Astrocyte of the spinal cord (primary cell): ENCODE results near the gene RNLS.
"Not testable (repeated sequence)": the region's sequence is repeated elsewhere in the genome, so short reads cannot be mapped to it uniquely, and the experiment has no call there.

ENCODE experiments used
- DNase-seq: peaks from one replicate; pipeline ENCODE4 v3.0.0; 2011; ENCODE audit warnings: low read depth, low spot score
- H3K4me3 ChIP-seq: 2 replicates; pipeline ENCODE4 v1.5.1; 2011; ENCODE audit warnings: low read depth, mild to moderate bottlenecking, low read length, moderate library complexity
- CTCF ChIP-seq: IDR thresholded peaks from 2 replicates; pipeline ENCODE4 v1.5.1; 2012; ENCODE audit warnings: low read depth, mild to moderate bottlenecking, low read length, inconsistent platforms
- in situ Hi-C: cut with HindIII; loops from 2 replicates; pipeline ENCODE4 v1.10.0; 2017; ENCODE audit warnings: low sequenced_read_pairs

Gene RNLS

GRCh38 chr10:88315755-88316154 is 267.4 kb downstream of the RNLS start:
- in situ Hi-C loops, result no loop called here

GRCh38 chr10:88314362-88314761 is 268.8 kb downstream of the RNLS start:
- in situ Hi-C loops, result no loop called here
- no peak for DNase-seq
- H3K4me3 ChIP-seq, result no peak overlapping the region
- TF ChIP-seq CTCF, result no peak

More at GRCh38 chr10:88315755-88316154, 267.4 kb downstream of the RNLS start:
- DNase-seq, result no peak
- no peak for TF ChIP-seq CTCF
- no peak overlapping the region for H3K4me3 ChIP-seq

GRCh38 chr10:88313878-88314277 is 269.2 kb downstream of the RNLS start:
- TF ChIP-seq CTCF, result no peak
- H3K4me3 ChIP-seq, result no peak overlapping the region
- DNase-seq, result no peak
- in situ Hi-C loops, result no loop called here

- in situ Hi-C loops, result no loop called here
- no peak for TF ChIP-seq CTCF
- DNase-seq, result no peak
- H3K4me3 ChIP-seq, result no peak overlapping the region
Measured at GRCh38 chr10:88312855-88313254, 270.3 kb downstream of the RNLS start.

GRCh38 chr10:88311264-88311663 is 271.9 kb downstream of the RNLS start:
- no peak for DNase-seq
- TF ChIP-seq CTCF, result no peak
- in situ Hi-C loops, result no loop called here
- no peak overlapping the region for H3K4me3 ChIP-seq

- no peak for DNase-seq
- in situ Hi-C loops, result no loop called here
- TF ChIP-seq CTCF, result no peak
- no peak overlapping the region for H3K4me3 ChIP-seq
Measured at GRCh38 chr10:88309365-88309764, 273.8 kb downstream of the RNLS start.

- in situ Hi-C loops, DNase-seq, H3K4me3 ChIP-seq: not testable (repeated sequence)
Measured at GRCh38 chr10:88308361-88308760, 274.8 kb downstream of the RNLS start.
